ENCODE measurements around the gene TMEM259.

TMEM259 gene

GRCh38 chr19:1054102-1055027 is 33.4 kb upstream of the TMEM259 start:
- TF ChIP-seq, protein P1, sequence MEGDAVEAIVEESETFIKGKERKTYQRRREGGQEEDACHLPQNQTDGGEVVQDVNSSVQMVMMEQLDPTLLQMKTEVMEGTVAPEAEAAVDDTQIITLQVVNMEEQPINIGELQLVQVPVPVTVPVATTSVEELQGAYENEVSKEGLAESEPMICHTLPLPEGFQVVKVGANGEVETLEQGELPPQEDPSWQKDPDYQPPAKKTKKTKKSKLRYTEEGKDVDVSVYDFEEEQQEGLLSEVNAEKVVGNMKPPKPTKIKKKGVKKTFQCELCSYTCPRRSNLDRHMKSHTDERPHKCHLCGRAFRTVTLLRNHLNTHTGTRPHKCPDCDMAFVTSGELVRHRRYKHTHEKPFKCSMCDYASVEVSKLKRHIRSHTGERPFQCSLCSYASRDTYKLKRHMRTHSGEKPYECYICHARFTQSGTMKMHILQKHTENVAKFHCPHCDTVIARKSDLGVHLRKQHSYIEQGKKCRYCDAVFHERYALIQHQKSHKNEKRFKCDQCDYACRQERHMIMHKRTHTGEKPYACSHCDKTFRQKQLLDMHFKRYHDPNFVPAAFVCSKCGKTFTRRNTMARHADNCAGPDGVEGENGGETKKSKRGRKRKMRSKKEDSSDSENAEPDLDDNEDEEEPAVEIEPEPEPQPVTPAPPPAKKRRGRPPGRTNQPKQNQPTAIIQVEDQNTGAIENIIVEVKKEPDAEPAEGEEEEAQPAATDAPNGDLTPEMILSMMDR (conservative IDR thresholded peaks at IDR 0.05; ENCODE audit: low read depth, low read length) = no peak
- H3K4me3 ChIP-seq (ENCODE audit: low read length) = no peak overlapping the region
- DNase-seq (ENCODE audit: low read depth) = no peak

- no peak overlapping the region for H3K4me3 ChIP-seq (ENCODE audit: low read length)
- TF ChIP-seq, protein P1 (conservative IDR thresholded peaks at IDR 0.05; ENCODE audit: low read depth, low read length) = no peak
- no peak for DNase-seq (ENCODE audit: low read depth)
Measured at GRCh38 chr19:1053176-1054101, 32.5 kb upstream of the TMEM259 start.

DNA sequence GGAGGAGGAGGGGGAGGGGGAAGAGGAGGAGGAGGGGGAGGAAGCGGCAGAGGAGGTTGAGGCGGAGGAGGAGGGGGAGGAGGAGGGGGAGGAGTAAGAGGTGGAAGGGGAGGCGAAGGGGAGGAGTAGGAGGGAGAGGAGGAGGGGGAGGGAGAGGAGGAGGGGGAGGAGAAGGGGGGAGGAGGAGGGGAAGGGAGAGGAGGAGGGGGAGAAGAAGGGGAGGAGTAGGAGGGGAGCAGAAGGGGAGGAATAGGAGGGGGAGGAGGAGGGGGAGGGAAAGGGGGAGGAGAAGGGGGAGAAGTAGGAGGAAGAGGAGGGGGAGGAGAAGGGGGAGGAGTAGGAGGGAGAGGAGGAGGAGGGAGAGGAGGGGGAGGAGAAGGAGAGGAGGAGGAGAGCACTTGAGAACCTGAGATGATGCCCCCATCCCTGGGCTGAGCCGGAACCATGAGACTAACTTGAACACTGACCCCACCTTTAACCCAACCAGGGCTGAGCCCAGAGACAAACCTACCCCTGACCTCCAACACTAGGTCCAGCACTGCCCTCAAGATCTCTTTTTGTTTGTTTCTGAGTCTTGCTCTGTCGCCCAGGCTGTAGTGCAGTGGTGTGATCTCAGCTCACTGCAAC is 31.5 kb upstream of the TMEM259 start:
- TF ChIP-seq, protein P1 (conservative IDR thresholded peaks at IDR 0.05; ENCODE audit: low read depth, low read length) = no peak
- DNase-seq (ENCODE audit: low read depth) = no peak
- no peak overlapping the region for H3K4me3 ChIP-seq (ENCODE audit: low read length)

DNA sequence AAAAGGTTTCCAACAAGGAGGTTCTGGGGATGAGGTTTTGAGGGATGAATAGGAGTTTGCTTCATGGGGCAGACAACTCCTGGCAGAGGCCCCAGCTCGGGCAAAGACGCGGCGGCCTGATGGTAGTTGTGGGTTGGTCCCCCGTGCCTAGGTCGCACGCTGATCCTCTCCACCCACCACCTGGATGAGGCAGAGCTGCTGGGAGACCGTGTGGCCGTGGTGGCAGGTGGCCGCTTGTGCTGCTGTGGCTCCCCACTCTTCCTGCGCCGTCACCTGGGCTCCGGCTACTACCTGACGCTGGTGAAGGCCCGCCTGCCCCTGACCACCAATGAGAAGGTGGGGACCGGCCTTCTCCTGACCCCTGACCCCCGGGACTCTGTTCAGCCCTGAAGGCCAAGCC is 30.9 kb upstream of the TMEM259 start:
- TF ChIP-seq, protein P1 (conservative IDR thresholded peaks at IDR 0.05; ENCODE audit: low read depth, low read length) = no peak
- no peak for DNase-seq (ENCODE audit: low read depth)
- no peak overlapping the region for H3K4me3 ChIP-seq (ENCODE audit: low read length)

DNA sequence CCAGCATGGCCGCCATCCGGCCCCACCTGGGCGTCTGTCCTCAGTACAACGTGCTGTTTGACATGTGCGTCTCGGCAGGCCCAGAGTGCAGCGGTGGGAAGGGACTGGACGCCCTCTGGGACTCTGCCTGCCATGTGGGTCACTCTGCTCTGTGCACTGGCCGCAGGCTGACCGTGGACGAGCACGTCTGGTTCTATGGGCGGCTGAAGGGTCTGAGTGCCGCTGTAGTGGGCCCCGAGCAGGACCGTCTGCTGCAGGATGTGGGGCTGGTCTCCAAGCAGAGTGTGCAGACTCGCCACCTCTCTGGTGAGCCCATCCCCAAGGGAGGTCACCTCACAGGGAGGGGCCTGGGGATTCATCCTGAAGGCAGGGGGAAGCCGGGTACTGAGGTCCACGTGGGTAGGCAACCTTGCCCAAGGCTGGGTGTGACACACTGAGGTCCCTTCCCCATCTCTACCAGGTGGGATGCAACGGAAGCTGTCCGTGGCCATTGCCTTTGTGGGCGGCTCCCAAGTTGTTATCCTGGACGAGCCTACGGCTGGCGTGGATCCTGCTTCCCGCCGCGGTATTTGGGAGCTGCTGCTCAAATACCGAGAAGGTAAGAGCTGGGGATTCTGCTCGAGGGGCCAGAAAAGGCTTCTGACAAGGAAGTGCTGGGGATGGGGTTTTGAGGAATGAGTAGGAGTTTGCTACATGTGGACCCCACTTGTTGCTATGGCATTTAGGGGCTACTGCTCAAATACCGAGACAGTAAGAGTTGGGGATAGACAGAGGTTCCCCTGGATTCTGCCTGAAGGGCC is 30.3 kb upstream of the TMEM259 start:
- TF ChIP-seq, protein P1 (conservative IDR thresholded peaks at IDR 0.05; ENCODE audit: low read depth, low read length) = no peak
- H3K4me3 ChIP-seq (ENCODE audit: low read length) = no peak overlapping the region
- DNase-seq (ENCODE audit: low read depth) = no peak

DNA sequence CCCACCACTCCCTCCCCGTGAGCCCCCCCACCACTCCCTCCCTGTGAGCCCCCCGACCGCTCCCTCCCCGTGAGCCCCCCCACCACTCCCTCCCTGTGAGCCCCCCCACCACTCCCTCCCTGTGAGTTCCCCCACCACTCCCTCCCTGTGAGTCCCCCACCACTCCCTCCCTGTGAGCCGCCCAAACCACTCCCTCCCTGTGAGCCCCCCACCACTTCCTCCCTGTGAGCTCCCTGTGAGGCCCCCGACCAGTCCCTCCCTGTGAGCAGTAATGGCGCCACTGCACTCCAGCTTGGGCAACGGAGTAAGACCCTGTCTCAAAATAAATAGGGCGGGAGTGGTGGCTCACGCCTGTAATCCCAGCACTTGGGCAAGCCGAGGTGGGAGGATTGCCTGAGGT is 28.9 kb upstream of the TMEM259 start:
- TF ChIP-seq, protein P1 (conservative IDR thresholded peaks at IDR 0.05; ENCODE audit: low read depth, low read length) = no peak
- DNase-seq (ENCODE audit: low read depth) = no peak
- no peak overlapping the region for H3K4me3 ChIP-seq (ENCODE audit: low read length)
